Measurements from ENCODE around the gene KRT5. TPM values are rescaled to one million over a fixed set of nuclear protein-coding genes. Genes with fewer than 3 reads are reported as not detected.
"Not testable (repeated sequence)": the region's sequence is repeated elsewhere in the genome, so short reads cannot be mapped to it uniquely, and the experiment has no call there.

KRT5 gene
- total and polyA plus RNA-seq, 2 donors (not counting 3 experiments of a cell fraction or from before 2014, with no cell fraction given): 0.32 to 0.86 TPM

GRCh38 chr12:52501490-52501889 is 18.7 kb downstream of the KRT5 start:
- Histone ChIP-seq H3K4me3 (replicated peaks in 1 of 3; ENCODE audit: insufficient read depth in 1 of 3, low read depth in 1 of 3, low read length in 3 of 3) (no peak overlapping the region), H4K20me1 (replicated peaks; ENCODE audit: control insufficient read depth, extremely low read depth, insufficient read depth, low read length) (no peaks in the 10 kb centered on the region), H3K9me1 (replicated peaks; ENCODE audit: control insufficient read depth, extremely low read depth, insufficient read depth, low read length) (no peaks in the 10 kb centered on the region), H3K4me2 (ENCODE audit: insufficient read depth, low read length) (no peak overlapping the region), H3K4me1 (ENCODE audit: control insufficient read depth, extremely low read depth, insufficient read depth, low read length) (no peaks in the 10 kb centered on the region), H3K79me2 (ENCODE audit: control insufficient read depth, insufficient read depth, low read length) (no peaks in the 10 kb centered on the region), H3K27me3 (ENCODE audit: control insufficient read depth in 2 of 2, insufficient read depth in 2 of 2, low read length in 2 of 2) (peaks cover 5 to 25% of the 10 kb centered on the region in 2 experiments), H3K9ac (replicated peaks; ENCODE audit: extremely low read depth, insufficient read depth, low read length) (no peak overlapping the region), H3K9me3 (replicated peaks; ENCODE audit: control insufficient read depth, insufficient read depth, low read length) (no peaks in the 10 kb centered on the region), H3K27ac (ENCODE audit: insufficient read depth, low read depth, low read length) (no peak overlapping the region), H2AFZ (ENCODE audit: low read depth, low read length) (no peak overlapping the region), H3K36me3 (ENCODE audit: control insufficient read depth in 2 of 2, extremely low read depth in 1 of 2, insufficient read depth in 2 of 2, low read length in 2 of 2) (no peaks in the 10 kb centered on the region)
- POLR2A ChIA-PET: no interaction called here
- BruUV-seq (replicated peaks): no TSS peak
- CTCF ChIA-PET: interaction anchor here (0.7 kb wide), 1 partner anchor 12 kb away, joined by 3 read pairs; no protein-coding TSS in a partner anchor
- intact Hi-C loops (cut with micrococcal nuclease): no loop called here
- FAIRE-seq (no peak), DNase-seq (ENCODE audit: low read depth, low spot score) (no peak)
- dilution Hi-C loops (cut with MboI; ENCODE audit: extremely low pct_ligation_motif_present, low sequenced_read_pairs): no loop called here
- no peak for TF ChIP-seq JUN (IDR thresholded peaks at IDR 0.05; ENCODE audit: borderline replicate concordance, insufficient read depth, insufficient read length, low read depth)
- no peak for TF ChIP-seq MAX (IDR thresholded peaks at IDR 0.05; ENCODE audit: insufficient read depth, insufficient read length)
- no peak for TF ChIP-seq POLR2A (IDR thresholded peaks at IDR 0.05; ENCODE audit: low read depth, low read length)
- no peak for TF ChIP-seq MYC (IDR thresholded peaks at IDR 0.05; ENCODE audit: low read depth, low read length)
- TF ChIP-seq GATA2 (IDR thresholded peaks at IDR 0.05; ENCODE audit: insufficient read depth, insufficient read length, low read depth, low read length): no peak
- TF ChIP-seq, protein P1, sequence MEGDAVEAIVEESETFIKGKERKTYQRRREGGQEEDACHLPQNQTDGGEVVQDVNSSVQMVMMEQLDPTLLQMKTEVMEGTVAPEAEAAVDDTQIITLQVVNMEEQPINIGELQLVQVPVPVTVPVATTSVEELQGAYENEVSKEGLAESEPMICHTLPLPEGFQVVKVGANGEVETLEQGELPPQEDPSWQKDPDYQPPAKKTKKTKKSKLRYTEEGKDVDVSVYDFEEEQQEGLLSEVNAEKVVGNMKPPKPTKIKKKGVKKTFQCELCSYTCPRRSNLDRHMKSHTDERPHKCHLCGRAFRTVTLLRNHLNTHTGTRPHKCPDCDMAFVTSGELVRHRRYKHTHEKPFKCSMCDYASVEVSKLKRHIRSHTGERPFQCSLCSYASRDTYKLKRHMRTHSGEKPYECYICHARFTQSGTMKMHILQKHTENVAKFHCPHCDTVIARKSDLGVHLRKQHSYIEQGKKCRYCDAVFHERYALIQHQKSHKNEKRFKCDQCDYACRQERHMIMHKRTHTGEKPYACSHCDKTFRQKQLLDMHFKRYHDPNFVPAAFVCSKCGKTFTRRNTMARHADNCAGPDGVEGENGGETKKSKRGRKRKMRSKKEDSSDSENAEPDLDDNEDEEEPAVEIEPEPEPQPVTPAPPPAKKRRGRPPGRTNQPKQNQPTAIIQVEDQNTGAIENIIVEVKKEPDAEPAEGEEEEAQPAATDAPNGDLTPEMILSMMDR (IDR thresholded peaks at IDR 0.05; ENCODE audit: extremely low read depth in 1 of 2, insufficient read depth in 1 of 2, low read depth in 1 of 2, low read length in 2 of 2): no peak
- no peak for TF ChIP-seq FOS (IDR thresholded peaks at IDR 0.05; ENCODE audit: borderline replicate concordance, insufficient read depth, low read length)
- no peak for TF ChIP-seq EZH2 (IDR thresholded peaks at IDR 0.05; ENCODE audit: borderline replicate concordance, low read depth, low read length, severe bottlenecking)

- H3K4me1 ChIP-seq (ENCODE audit: control insufficient read depth, extremely low read depth, insufficient read depth, low read length); POLR2A ChIA-PET; BruUV-seq (replicated peaks): not testable (repeated sequence)
Measured at GRCh38 chr12:52500574-52500973, 19.6 kb downstream of the KRT5 start.

More at GRCh38 chr12:52500574-52500973, 19.6 kb downstream of the KRT5 start:
- peaks cover 5 to 15% of the 10 kb centered on the region in 2 experiments for H3K27me3 ChIP-seq (ENCODE audit: control insufficient read depth in 2 of 2, insufficient read depth in 2 of 2, low read length in 2 of 2)
- H3K9me3 ChIP-seq (replicated peaks; ENCODE audit: control insufficient read depth, insufficient read depth, low read length); H3K79me2 ChIP-seq (ENCODE audit: control insufficient read depth, insufficient read depth, low read length); H2AFZ ChIP-seq (ENCODE audit: low read depth, low read length); H3K9me1 ChIP-seq (replicated peaks; ENCODE audit: control insufficient read depth, extremely low read depth, insufficient read depth, low read length); H3K4me3 ChIP-seq (replicated peaks in 1 of 3; ENCODE audit: insufficient read depth in 1 of 3, low read depth in 1 of 3, low read length in 3 of 3); DNase-seq (ENCODE audit: low read depth, low spot score); H3K9ac ChIP-seq (replicated peaks; ENCODE audit: extremely low read depth, insufficient read depth, low read length); H3K4me2 ChIP-seq (ENCODE audit: insufficient read depth, low read length); H4K20me1 ChIP-seq (replicated peaks; ENCODE audit: control insufficient read depth, extremely low read depth, insufficient read depth, low read length); intact Hi-C loops (cut with micrococcal nuclease); FAIRE-seq; H3K27ac ChIP-seq (ENCODE audit: insufficient read depth, low read depth, low read length); dilution Hi-C loops (cut with MboI; ENCODE audit: extremely low pct_ligation_motif_present, low sequenced_read_pairs); H3K36me3 ChIP-seq (ENCODE audit: control insufficient read depth in 2 of 2, extremely low read depth in 1 of 2, insufficient read depth in 2 of 2, low read length in 2 of 2): not testable (repeated sequence)
- CTCF ChIA-PET: interaction anchor here (1.2 kb wide), 2 partner anchors 8 to 16 kb away, joined by 3 to 4 read pairs; no protein-coding TSS in a partner anchor
